ENCODE results near the gene C12orf42. TPM values are rescaled to one million over a fixed set of nuclear protein-coding genes. Genes with fewer than 3 reads are reported as not detected.
A peak's percentile ranks its signal among the peaks of the same experiment; 100 is the strongest.

C12orf42 gene
- total and polyA plus RNA-seq, 10 of the 15 experiments (the other 5 are each of a cell fraction or from before 2014, with no cell fraction given): 1.4 to 7.0 (median 2.4) TPM

DNA sequence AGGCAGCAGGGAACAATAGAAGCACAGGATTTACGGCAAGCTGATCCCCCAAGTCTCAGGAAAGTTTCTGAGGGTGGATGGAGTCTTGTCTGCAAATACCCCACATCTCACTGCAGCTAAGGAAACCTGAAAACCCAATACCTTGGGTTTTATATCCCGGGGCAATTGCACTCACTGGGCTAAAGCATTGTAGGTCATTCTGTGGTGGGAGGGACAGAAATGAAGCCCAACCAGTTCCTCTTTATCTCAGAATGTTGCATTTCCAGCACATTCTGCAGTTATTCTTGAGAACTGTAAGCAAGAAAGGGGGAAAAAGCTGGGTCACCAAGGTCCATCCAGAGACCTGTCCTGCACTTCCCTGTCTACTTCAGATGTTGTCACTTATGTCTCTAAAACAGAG is 39.8 kb downstream of the C12orf42 start:
- H4K20me1 ChIP-seq (ENCODE audit: control insufficient read depth, insufficient read depth): no peaks in the 10 kb centered on the region
- FAIRE-seq: no peak
- H3K27ac ChIP-seq (ENCODE audit: control insufficient read depth, insufficient read depth): no peak overlapping the region
- H3K4me3 ChIP-seq: no peak overlapping the region
- BruUV-seq (replicated peaks): no TSS peak
- H3K9ac ChIP-seq (ENCODE audit: control insufficient read depth, insufficient read depth, low read length): no peak overlapping the region
- ChIA-PET SMC1A (ENCODE audit: uncharacterized antibody, unreplicated experiment) (interaction anchor here (1.1 to 1.4 kb wide), 2 partner anchors 12 to 38 kb away, joined by 3 to 4 read pairs; no protein-coding TSS in a partner anchor), RAD21 (ENCODE audit: unreplicated experiment) (no interaction called here), POLR2A (no interaction called here), CTCF (no interaction called here)
- intact Hi-C loops (cut with micrococcal nuclease; ENCODE audit: unreplicated experiment) (no loop called here), in situ Hi-C loops (cut with MboI) (no loop called here)
- WGBS (ENCODE audit: insufficient coverage, insufficient replicate concordance, low lambda C conversion rate, missing lambda C conversion rate): 54% methylated on average over 2 of the region's 2 CpGs
- no peak for DNase-seq (ENCODE audit: low read depth, low spot score)
- no peak overlapping the region for H2AFZ ChIP-seq (ENCODE audit: control insufficient read depth, low read depth, low read length)
- TF ChIP-seq NR2C1 (IDR thresholded peaks at IDR 0.05): no peak
- TF ChIP-seq ZNF384 (IDR thresholded peaks at IDR 0.05; ENCODE audit: borderline replicate concordance, low read depth, low read length): no peak
- TF ChIP-seq SPI1 (IDR thresholded peaks at IDR 0.05; ENCODE audit: borderline replicate concordance, insufficient read depth, low read depth, low read length): peak; percentile 75; the same call in 1 of the 2 replicates
- peaks cover 21% of the 10 kb centered on the region for H3K4me1 ChIP-seq (ENCODE audit: control insufficient read depth, insufficient read depth, low read length)
- peak; percentile 42; the same call in 2 of the 3 replicates for ATAC-seq
- H3K9me3 ChIP-seq (replicated peaks; ENCODE audit: control insufficient read depth, insufficient read depth, low read length): peaks cover 4% of the 10 kb centered on the region
- no peaks in the 10 kb centered on the region for H3K36me3 ChIP-seq (ENCODE audit: control insufficient read depth in 2 of 2, insufficient read depth in 2 of 2, low read length in 1 of 2)
- no peak overlapping the region; the same call in 1 of the 2 replicates for H3K4me2 ChIP-seq (ENCODE audit: control insufficient read depth, insufficient read depth)
- H3K79me2 ChIP-seq (ENCODE audit: control insufficient read depth, insufficient read depth, low read length): no peaks in the 10 kb centered on the region
- no peaks in the 10 kb centered on the region for H3K27me3 ChIP-seq (replicated peaks in 1 of 2; ENCODE audit: control insufficient read depth in 2 of 2, insufficient read depth in 2 of 2, low read length in 1 of 2)

- intact Hi-C loops (cut with micrococcal nuclease; ENCODE audit: unreplicated experiment): no loop called here
- H3K4me3 ChIP-seq: no peak overlapping the region
- ATAC-seq: peak; percentile 92
- TF ChIP-seq IKZF2 (IDR thresholded peaks at IDR 0.05) (peak; percentile 43 to 49; a peak in 2 of 4 replicates), ZZZ3 (IDR thresholded peaks at IDR 0.05; ENCODE audit: control insufficient read depth, insufficient read length, low read depth) (no peak), CREM (IDR thresholded peaks at IDR 0.05; ENCODE audit: low read depth) (no peak), TCF3 (IDR thresholded peaks at IDR 0.05; ENCODE audit: borderline replicate concordance, insufficient read depth, low read depth, low read length) (no peak), RUNX3 (IDR thresholded peaks at IDR 0.05; ENCODE audit: low read length) (peak; percentile 77), EP300 (IDR thresholded peaks at IDR 0.05; ENCODE audit: borderline replicate concordance in 1 of 2, control insufficient read depth in 1 of 2, low read depth in 2 of 2, low read length in 2 of 2) (0 out of 4 replicates have a peak, but pooled peaks of 1 of the 2 experiments have one; percentile 14), POLR2AphosphoS5 (IDR thresholded peaks at IDR 0.05; ENCODE audit: low read length) (no peak), MTA2 (IDR thresholded peaks at IDR 0.05; ENCODE audit: low read depth) (peak; percentile 44; the same call in 1 of the 2 replicates), CREB1 (IDR thresholded peaks at IDR 0.05; ENCODE audit: low read depth) (no peak), ELK1 (IDR thresholded peaks at IDR 0.05; ENCODE audit: low read depth, low read length) (no peak)
- TF ChIP-seq, protein P1, sequence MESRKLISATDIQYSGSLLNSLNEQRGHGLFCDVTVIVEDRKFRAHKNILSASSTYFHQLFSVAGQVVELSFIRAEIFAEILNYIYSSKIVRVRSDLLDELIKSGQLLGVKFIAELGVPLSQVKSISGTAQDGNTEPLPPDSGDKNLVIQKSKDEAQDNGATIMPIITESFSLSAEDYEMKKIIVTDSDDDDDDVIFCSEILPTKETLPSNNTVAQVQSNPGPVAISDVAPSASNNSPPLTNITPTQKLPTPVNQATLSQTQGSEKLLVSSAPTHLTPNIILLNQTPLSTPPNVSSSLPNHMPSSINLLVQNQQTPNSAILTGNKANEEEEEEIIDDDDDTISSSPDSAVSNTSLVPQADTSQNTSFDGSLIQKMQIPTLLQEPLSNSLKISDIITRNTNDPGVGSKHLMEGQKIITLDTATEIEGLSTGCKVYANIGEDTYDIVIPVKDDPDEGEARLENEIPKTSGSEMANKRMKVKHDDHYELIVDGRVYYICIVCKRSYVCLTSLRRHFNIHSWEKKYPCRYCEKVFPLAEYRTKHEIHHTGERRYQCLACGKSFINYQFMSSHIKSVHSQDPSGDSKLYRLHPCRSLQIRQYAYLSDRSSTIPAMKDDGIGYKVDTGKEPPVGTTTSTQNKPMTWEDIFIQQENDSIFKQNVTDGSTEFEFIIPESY (IDR thresholded peaks at IDR 0.05): no peak
These were observed 40.6 kb downstream of the C12orf42 start for GRCh38 chr12:103455020-103455763.

More at GRCh38 chr12:103455020-103455763, 40.6 kb downstream of the C12orf42 start:
- H4K20me1 ChIP-seq (ENCODE audit: control insufficient read depth, insufficient read depth): no peaks in the 10 kb centered on the region
- FAIRE-seq (peak; percentile 56), DNase-seq (ENCODE audit: low read depth, low spot score) (no peak)
- H3K36me3 ChIP-seq (ENCODE audit: control insufficient read depth in 2 of 2, insufficient read depth in 2 of 2, low read length in 1 of 2): no peaks in the 10 kb centered on the region
- POLR2A ChIA-PET: no interaction called here
- BruUV-seq (replicated peaks): no TSS peak
- H3K9me3 ChIP-seq (replicated peaks; ENCODE audit: control insufficient read depth, insufficient read depth, low read length): peaks cover 4% of the 10 kb centered on the region
- SMC1A ChIA-PET (ENCODE audit: uncharacterized antibody, unreplicated experiment): interaction anchor here (1.1 kb wide), 1 partner anchor 11 kb away, joined by 3 read pairs; no protein-coding TSS in a partner anchor
- RAD21 ChIA-PET (ENCODE audit: unreplicated experiment): no interaction called here
- peaks cover 21% of the 10 kb centered on the region for H3K4me1 ChIP-seq (ENCODE audit: control insufficient read depth, insufficient read depth, low read length)
- no peaks in the 10 kb centered on the region for H3K79me2 ChIP-seq (ENCODE audit: control insufficient read depth, insufficient read depth, low read length)
- in situ Hi-C loops (cut with MboI): no loop called here
- no peaks in the 10 kb centered on the region for H3K27me3 ChIP-seq (replicated peaks in 1 of 2; ENCODE audit: control insufficient read depth in 2 of 2, insufficient read depth in 2 of 2, low read length in 1 of 2)
- WGBS (ENCODE audit: insufficient coverage, insufficient replicate concordance, low lambda C conversion rate, missing lambda C conversion rate): 13% methylated on average over 3 of the region's 3 CpGs
- H2AFZ ChIP-seq (ENCODE audit: control insufficient read depth, low read depth, low read length): no peak overlapping the region
- no peak overlapping the region for H3K9ac ChIP-seq (ENCODE audit: control insufficient read depth, insufficient read depth, low read length)
- CTCF ChIA-PET: interaction anchor here (0.8 kb wide), 1 partner anchor 15 kb away, joined by 3 read pairs; no protein-coding TSS in a partner anchor
- H3K27ac ChIP-seq (ENCODE audit: control insufficient read depth, insufficient read depth): no peak overlapping the region
- H3K4me2 ChIP-seq (ENCODE audit: control insufficient read depth, insufficient read depth): no peak overlapping the region

All from GM12878 (cell line).